Panc1 (cell line): ENCODE results near the gene ITFG2. TPM values are rescaled to one million over a fixed set of nuclear protein-coding genes. Genes with fewer than 3 reads are reported as not detected.

ENCODE experiments used
- ATAC-seq: fragments of 200-7000 bp; cut with Tn5 transposase; 2 replicates; pipeline ENCODE4 v1.9.1; 2020; ENCODE audit warnings: mild to moderate bottlenecking, moderate library complexity
- BruUV-seq: library from RNA; stranded (reverse); fragments of 400-500 nt; replicated peaks from 2 replicates; lab custom pipeline; 2021; lab: Mats Ljungman, UMichigan
- CTCF ChIA-PET: fragments of 300-600 bp; sonication (Branson Sonifier 250); formaldehyde crosslinking; loops from one replicate; lab custom pipeline; 2022; ENCODE audit warnings: antibody characterized with exemption; lab: Charles Lee
- POLR2A ChIA-PET: fragments of 300-600 bp; sonication (Branson Sonifier 250); formaldehyde crosslinking; loops from one replicate; lab custom pipeline; 2022; ENCODE audit warnings: antibody characterized with exemption; lab: Charles Lee
- DNase-seq: peaks from one replicate; pipeline ENCODE4 v3.0.0-alpha.2; 2010; ENCODE audit warnings: low read depth, low spot score
- H3K27ac ChIP-seq: 2 replicates; pipeline ENCODE4 v1.5.1; 2011; ENCODE audit warnings: mild to moderate bottlenecking, low read length, inconsistent platforms
- H3K27me3 ChIP-seq: fragments of 200-500 bp; sonication (Bioruptor generic); 2 replicates; pipeline ENCODE4 v1.6.0; 2014; ENCODE audit warnings: low read length, inconsistent platforms; ENCODE audit not compliant: control insufficient read depth, insufficient read depth
- H3K36me3 ChIP-seq: fragments of 200-500 bp; sonication (Bioruptor generic); 2 replicates; pipeline ENCODE4 v1.5.1; 2014; ENCODE audit warnings: inconsistent platforms, mild to moderate bottlenecking, low read length, moderate library complexity; ENCODE audit not compliant: control insufficient read depth, insufficient read depth
- H3K4me1 ChIP-seq: 2 replicates; pipeline ENCODE4 v1.5.1; 2011; ENCODE audit warnings: inconsistent platforms, mild to moderate bottlenecking, low read length, moderate library complexity; ENCODE audit not compliant: control insufficient read depth, insufficient read depth
- H3K4me3 ChIP-seq, 2 experiments: 2 replicates each; pipeline ENCODE4 v1.5.1; 2011 to 2012; ENCODE audit warnings: low read depth in 2 of 2, low read length in 2 of 2, mild to moderate bottlenecking in 2 of 2, inconsistent platforms in 1 of 2, moderate library complexity in 1 of 2
- H3K9me3 ChIP-seq: fragments of 200-500 bp; sonication (Bioruptor generic); 2 replicates; pipeline ENCODE4 v1.5.1; 2014; ENCODE audit warnings: low read depth, mild to moderate bottlenecking, inconsistent platforms, low read length, moderate library complexity; ENCODE audit not compliant: control insufficient read depth, insufficient read depth
- CTCF ChIP-seq: fragments of 450-650 bp; IDR thresholded peaks from 2 replicates; pipeline ENCODE4 v1.5.1; 2017; ENCODE audit warnings: mild to moderate bottlenecking
- POLR2AphosphoS5 ChIP-seq: IDR thresholded peaks from 2 replicates; pipeline ENCODE4 v1.6.1; 2012; ENCODE audit warnings: mild to moderate bottlenecking, low read depth, low read length, moderate library complexity
- REST ChIP-seq, 2 experiments: IDR thresholded peaks; 2 replicates each; pipeline ENCODE4 v1.6.1; 2011 to 2012; ENCODE audit warnings: low read depth in 2 of 2, control low read depth in 1 of 2, low read length in 1 of 2, mild to moderate bottlenecking in 1 of 2, moderate library complexity in 1 of 2; ENCODE audit not compliant: insufficient read depth in 1 of 2
- SIN3A ChIP-seq: IDR thresholded peaks from 2 replicates; pipeline ENCODE4 v1.6.1; 2012; ENCODE audit warnings: low read depth, mild to moderate bottlenecking, low read length, moderate library complexity, borderline replicate concordance; ENCODE audit not compliant: insufficient read depth
- TCF7L2 ChIP-seq: IDR thresholded peaks from 2 replicates; pipeline ENCODE4 v1.6.1; 2011; ENCODE audit warnings: mild to moderate bottlenecking, low read depth, low read length, inconsistent platforms
- in situ Hi-C: cut with HindIII; loops from 2 replicates; pipeline ENCODE4 v1.10.0; 2016; ENCODE audit warnings: low sequenced_read_pairs, low pct_unique_long_range_greater_than_20kb
- intact Hi-C: fragments of 100-400 bp; cut with micrococcal nuclease; formaldehyde crosslinking; loops from one replicate; pipeline ENCODE4 v1.10.0; 2022; ENCODE audit not compliant: unreplicated experiment
- total RNA-seq: library from RNA; stranded (reverse); gene quantifications from one replicate; pipeline ENCODE4 v1.2.1, GENCODE V29; 2021; ENCODE audit not compliant: unreplicated experiment

The ITFG2 gene
- total RNA-seq, 1 experiment from 2014 or later: 17.4 TPM

- BruUV-seq: no TSS peak
Observed at GRCh38 chr12:2768224-2768961, 44.1 kb upstream of the ITFG2 start.

More at GRCh38 chr12:2768224-2768961, 44.1 kb upstream of the ITFG2 start:
- ATAC-seq (no peak), DNase-seq (no peak)
- intact Hi-C loops (no loop called here), in situ Hi-C loops (no loop called here)
- Histone ChIP-seq H3K36me3 (no peaks in the 10 kb centered on the region), H3K27ac (no peak overlapping the region), H3K4me1 (no peaks in the 10 kb centered on the region), H3K27me3 (no peaks in the 10 kb centered on the region), H3K9me3 (no peaks in the 10 kb centered on the region), H3K4me3 (no peak overlapping the region)
- ChIA-PET POLR2A (interaction anchor here (0.7 kb wide), 1 partner anchor 186 kb away, joined by 3 read pairs; no protein-coding TSS in a partner anchor), CTCF (no interaction called here)
- TF ChIP-seq POLR2AphosphoS5 (no peak), SIN3A (no peak), CTCF (no peak), REST (IDR thresholded peaks at IDR 0.05; ENCODE audit: insufficient read depth in 1 of 2, low read depth in 2 of 2, low read length in 1 of 2) (no peak), TCF7L2 (no peak)
